Measurements from ENCODE around the gene PDIA2. TPM values are rescaled to one million over a fixed set of nuclear protein-coding genes. Genes with fewer than 3 reads are reported as not detected.

PDIA2 gene
- total and polyA plus RNA-seq, 10 of the 15 experiments (the other 5 are each of a cell fraction or from before 2014, with no cell fraction given): 0.11 to 0.36 TPM; not detected in 8

DNA sequence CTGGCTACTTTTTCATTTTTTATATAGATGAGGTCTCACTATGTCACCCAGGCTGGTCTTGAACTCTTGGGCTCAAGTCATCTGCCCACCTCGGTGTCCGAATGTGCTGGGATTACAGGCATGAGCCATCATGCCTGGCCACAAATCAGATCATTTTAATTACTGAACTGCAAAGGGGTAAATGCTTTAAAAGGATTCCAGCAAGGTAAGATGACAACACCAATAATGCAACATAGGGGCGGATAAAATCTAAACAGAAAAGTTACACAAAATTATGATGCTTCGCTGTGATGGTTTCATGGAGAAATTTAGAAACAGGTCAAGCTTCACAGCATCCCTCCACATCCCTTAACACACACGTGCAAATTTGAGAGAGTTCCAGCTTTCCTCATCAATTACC is 37.2 kb downstream of the PDIA2 start:
- ChIA-PET CTCF (no interaction called here), SMC1A (ENCODE audit: uncharacterized antibody, unreplicated experiment) (interaction anchor here (1.0 kb wide), 1 partner anchor 29 kb away, joined by 3 read pairs; no protein-coding TSS in a partner anchor), RAD21 (ENCODE audit: unreplicated experiment) (no interaction called here), POLR2A (no interaction called here)
- Histone ChIP-seq H3K4me3 (no peak overlapping the region), H3K9ac (ENCODE audit: control insufficient read depth, insufficient read depth, low read length) (no peak overlapping the region), H3K4me1 (ENCODE audit: control insufficient read depth, insufficient read depth, low read length) (peaks cover 15% of the 10 kb centered on the region), H3K36me3 (ENCODE audit: control insufficient read depth in 2 of 2, insufficient read depth in 2 of 2, low read length in 1 of 2) (peaks cover 3 to 13% of the 10 kb centered on the region in 2 experiments; a peak in 3 of 4 replicates), H3K79me2 (ENCODE audit: control insufficient read depth, insufficient read depth, low read length) (peaks cover 9% of the 10 kb centered on the region), H3K9me3 (replicated peaks; ENCODE audit: control insufficient read depth, insufficient read depth, low read length) (no peaks in the 10 kb centered on the region), H3K27me3 (replicated peaks in 1 of 2; ENCODE audit: control insufficient read depth in 2 of 2, insufficient read depth in 2 of 2, low read length in 1 of 2) (no peaks in the 10 kb centered on the region), H3K27ac (ENCODE audit: control insufficient read depth, insufficient read depth) (no peak overlapping the region), H3K4me2 (ENCODE audit: control insufficient read depth, insufficient read depth) (no peak overlapping the region), H4K20me1 (ENCODE audit: control insufficient read depth, insufficient read depth) (no peaks in the 10 kb centered on the region), H2AFZ (ENCODE audit: control insufficient read depth, low read depth, low read length) (no peak overlapping the region)
- FAIRE-seq (no peak), ATAC-seq (no peak), DNase-seq (ENCODE audit: low read depth, low spot score) (no peak)
- no TSS peak for BruUV-seq (replicated peaks)
- intact Hi-C loops (cut with micrococcal nuclease; ENCODE audit: unreplicated experiment): no loop called here
- WGBS (ENCODE audit: insufficient coverage, insufficient replicate concordance, low lambda C conversion rate, missing lambda C conversion rate): 94% methylated on average over 5 of the region's 5 CpGs
- TF ChIP-seq RELA (IDR thresholded peaks at IDR 0.05; ENCODE audit: borderline replicate concordance, partially characterized antibody): no peak
- no peak for TF ChIP-seq CBFB (IDR thresholded peaks at IDR 0.05; ENCODE audit: low read depth)
- TF ChIP-seq CBX3 (IDR thresholded peaks at IDR 0.05; ENCODE audit: borderline replicate concordance, low read depth): no peak
- TF ChIP-seq RCOR1 (conservative IDR thresholded peaks at IDR 0.05; ENCODE audit: low read depth, low read length): no peak
- no peak for TF ChIP-seq MYB (IDR thresholded peaks at IDR 0.05; ENCODE audit: borderline replicate concordance, low read depth, low read length)
- no peak for TF ChIP-seq NFYB (IDR thresholded peaks at IDR 0.05; ENCODE audit: insufficient read depth, low read depth, low read length)
- no peak for TF ChIP-seq KAT2A (conservative IDR thresholded peaks at IDR 0.05; ENCODE audit: control insufficient read depth, low read depth, low read length)
- no peak for TF ChIP-seq SPI1 (IDR thresholded peaks at IDR 0.05; ENCODE audit: borderline replicate concordance, insufficient read depth, low read depth, low read length)
- TF ChIP-seq, protein P1, sequence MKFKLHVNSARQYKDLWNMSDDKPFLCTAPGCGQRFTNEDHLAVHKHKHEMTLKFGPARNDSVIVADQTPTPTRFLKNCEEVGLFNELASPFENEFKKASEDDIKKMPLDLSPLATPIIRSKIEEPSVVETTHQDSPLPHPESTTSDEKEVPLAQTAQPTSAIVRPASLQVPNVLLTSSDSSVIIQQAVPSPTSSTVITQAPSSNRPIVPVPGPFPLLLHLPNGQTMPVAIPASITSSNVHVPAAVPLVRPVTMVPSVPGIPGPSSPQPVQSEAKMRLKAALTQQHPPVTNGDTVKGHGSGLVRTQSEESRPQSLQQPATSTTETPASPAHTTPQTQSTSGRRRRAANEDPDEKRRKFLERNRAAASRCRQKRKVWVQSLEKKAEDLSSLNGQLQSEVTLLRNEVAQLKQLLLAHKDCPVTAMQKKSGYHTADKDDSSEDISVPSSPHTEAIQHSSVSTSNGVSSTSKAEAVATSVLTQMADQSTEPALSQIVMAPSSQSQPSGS (IDR thresholded peaks at IDR 0.05; ENCODE audit: low read length): no peak
- TF ChIP-seq, protein P2, sequence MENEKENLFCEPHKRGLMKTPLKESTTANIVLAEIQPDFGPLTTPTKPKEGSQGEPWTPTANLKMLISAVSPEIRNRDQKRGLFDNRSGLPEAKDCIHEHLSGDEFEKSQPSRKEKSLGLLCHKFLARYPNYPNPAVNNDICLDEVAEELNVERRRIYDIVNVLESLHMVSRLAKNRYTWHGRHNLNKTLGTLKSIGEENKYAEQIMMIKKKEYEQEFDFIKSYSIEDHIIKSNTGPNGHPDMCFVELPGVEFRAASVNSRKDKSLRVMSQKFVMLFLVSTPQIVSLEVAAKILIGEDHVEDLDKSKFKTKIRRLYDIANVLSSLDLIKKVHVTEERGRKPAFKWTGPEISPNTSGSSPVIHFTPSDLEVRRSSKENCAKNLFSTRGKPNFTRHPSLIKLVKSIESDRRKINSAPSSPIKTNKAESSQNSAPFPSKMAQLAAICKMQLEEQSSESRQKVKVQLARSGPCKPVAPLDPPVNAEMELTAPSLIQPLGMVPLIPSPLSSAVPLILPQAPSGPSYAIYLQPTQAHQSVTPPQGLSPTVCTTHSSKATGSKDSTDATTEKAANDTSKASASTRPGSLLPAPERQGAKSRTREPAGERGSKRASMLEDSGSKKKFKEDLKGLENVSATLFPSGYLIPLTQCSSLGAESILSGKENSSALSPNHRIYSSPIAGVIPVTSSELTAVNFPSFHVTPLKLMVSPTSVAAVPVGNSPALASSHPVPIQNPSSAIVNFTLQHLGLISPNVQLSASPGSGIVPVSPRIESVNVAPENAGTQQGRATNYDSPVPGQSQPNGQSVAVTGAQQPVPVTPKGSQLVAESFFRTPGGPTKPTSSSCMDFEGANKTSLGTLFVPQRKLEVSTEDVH (IDR thresholded peaks at IDR 0.05; ENCODE audit: low read depth, partially characterized antibody): no peak
- in situ Hi-C loops (cut with MboI): no loop called here
